GM19467 (cell line): ENCODE data around the gene RBMS3.

Experiments
- ATAC-seq: cut with Tn5 transposase; IDR thresholded peaks from one replicate; pipeline ENCODE4 v1.9.1; 2021; ENCODE audit warnings: mild to moderate bottlenecking, moderate library complexity; ENCODE audit not compliant: unreplicated experiment

RBMS3 gene

GRCh38 chr3:29557825-29558224 is 277.0 kb downstream of the RBMS3 start:
- ATAC-seq = no peak

- no peak for ATAC-seq
Measured at GRCh38 chr3:29559741-29560465, 279.0 kb downstream of the RBMS3 start.

GRCh38 chr3:29561651-29562149 is 280.8 kb downstream of the RBMS3 start:
- no peak for ATAC-seq

- no peak for ATAC-seq
Measured at GRCh38 chr3:29565236-29565635, 284.4 kb downstream of the RBMS3 start.

- ATAC-seq = no peak
Measured at GRCh38 chr3:29567501-29567900, 286.6 kb downstream of the RBMS3 start.

- no peak for ATAC-seq
Measured at GRCh38 chr3:29568355-29568754, 287.5 kb downstream of the RBMS3 start.

- no peak for ATAC-seq
Measured at GRCh38 chr3:29576181-29576580, 295.3 kb downstream of the RBMS3 start.

- ATAC-seq = no peak
Measured at GRCh38 chr3:29576675-29577074, 295.8 kb downstream of the RBMS3 start.

GRCh38 chr3:29577250-29577649 is 296.4 kb downstream of the RBMS3 start:
- no peak for ATAC-seq

- ATAC-seq = no peak
Measured at GRCh38 chr3:29581311-29581710, 300.4 kb downstream of the RBMS3 start.

GRCh38 chr3:29582273-29582672 is 301.4 kb downstream of the RBMS3 start:
- ATAC-seq = no peak

- no peak for ATAC-seq
Measured at GRCh38 chr3:29583861-29584260, 303.0 kb downstream of the RBMS3 start.

- no peak for ATAC-seq
Measured at GRCh38 chr3:29585368-29585767, 304.5 kb downstream of the RBMS3 start.

GRCh38 chr3:29587340-29587739 is 306.5 kb downstream of the RBMS3 start:
- ATAC-seq = no peak

- no peak for ATAC-seq
Measured at GRCh38 chr3:29590012-29590411, 309.1 kb downstream of the RBMS3 start.

- ATAC-seq = no peak
Measured at GRCh38 chr3:29590461-29590860, 309.6 kb downstream of the RBMS3 start.

GRCh38 chr3:29591579-29591978 is 310.7 kb downstream of the RBMS3 start:
- ATAC-seq = no peak

- ATAC-seq = no peak
Measured at GRCh38 chr3:29593802-29594201, 312.9 kb downstream of the RBMS3 start.

GRCh38 chr3:29594261-29594660 is 313.4 kb downstream of the RBMS3 start:
- no peak for ATAC-seq

- no peak for ATAC-seq
Measured at GRCh38 chr3:29597376-29598008, 316.6 kb downstream of the RBMS3 start.

GRCh38 chr3:29601861-29602585 is 321.2 kb downstream of the RBMS3 start:
- ATAC-seq = no peak

- ATAC-seq = no peak
Measured at GRCh38 chr3:29605845-29606244, 325.0 kb downstream of the RBMS3 start.
